NCI-H526 (cell line): ENCODE data around the gene GPR139.

Experiments used
- DNase-seq, 2 experiments: peaks; one replicate each; lab custom pipeline; 2025; lab: John Stamatoyannopoulos, UW

Gene GPR139

DNA sequence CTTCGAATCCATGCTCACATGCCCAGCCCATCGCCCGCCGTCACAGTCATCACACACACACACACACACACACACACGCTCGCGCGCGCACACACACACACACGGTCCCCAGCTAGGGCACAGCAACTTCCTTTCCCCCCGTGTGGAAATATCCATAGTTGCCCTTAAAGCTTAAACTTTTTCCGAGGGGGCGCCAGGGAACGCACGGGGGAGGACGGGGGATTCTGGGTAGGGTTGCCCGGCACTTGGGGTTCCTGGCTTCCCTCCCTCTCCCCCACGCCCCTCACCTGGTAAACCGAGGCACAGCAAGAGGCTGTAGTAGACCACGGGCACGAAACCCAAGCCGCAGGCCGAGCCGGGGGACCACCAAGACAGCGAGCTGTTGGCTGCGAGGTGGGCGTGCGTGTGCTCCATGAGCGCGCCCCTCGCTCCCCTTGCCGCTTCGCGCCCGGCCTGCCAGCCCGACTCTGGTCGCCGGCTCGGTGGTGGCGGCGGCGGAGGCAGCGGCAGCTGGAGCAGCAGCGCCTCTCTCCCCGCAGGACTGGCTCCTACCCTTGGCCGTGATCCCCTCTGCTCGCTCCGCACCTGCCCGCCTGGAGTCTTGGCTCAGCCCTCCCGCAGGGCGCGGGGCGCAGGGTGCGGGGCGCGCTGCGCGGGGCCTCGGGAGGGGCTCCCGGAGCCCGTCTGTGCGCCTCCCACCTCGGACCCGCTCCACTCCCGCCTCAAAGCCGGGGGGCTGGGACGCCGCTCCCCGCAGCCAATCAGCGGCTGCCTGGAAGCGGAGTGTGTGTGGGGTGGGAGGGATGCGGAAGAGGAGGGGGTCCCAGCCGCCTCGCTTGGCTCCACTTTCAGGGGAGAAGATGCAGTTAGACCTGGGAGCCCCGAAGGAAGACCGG, at the start of gene GPR139:
Gene GPR139, minus strand, starts transcription at position 688 of the 896 bp plus-strand sequence. Its CDS starts 274 bp downstream, at position 414.
- DNase-seq, result no peak

DNA sequence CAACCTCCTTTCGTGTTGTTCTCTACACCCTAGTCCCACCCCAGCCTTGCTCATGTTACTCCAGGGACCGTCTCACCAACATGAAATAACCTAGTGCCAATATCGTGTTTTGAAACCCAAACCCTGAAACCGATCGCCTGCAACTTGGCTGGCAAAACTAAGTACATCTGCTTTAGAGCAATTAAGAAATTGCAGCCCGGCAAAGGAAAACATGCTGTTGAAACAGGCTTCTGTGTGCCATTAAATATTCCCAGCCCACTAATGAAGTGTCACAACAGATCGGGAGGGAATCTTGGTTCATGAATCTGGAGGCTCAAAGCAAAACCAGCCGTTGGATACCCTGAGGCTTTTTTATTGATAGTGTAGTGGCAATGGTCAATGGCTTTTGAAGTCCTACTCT, 48.3 kb upstream of the GPR139 start:
- no peak for DNase-seq

DNA sequence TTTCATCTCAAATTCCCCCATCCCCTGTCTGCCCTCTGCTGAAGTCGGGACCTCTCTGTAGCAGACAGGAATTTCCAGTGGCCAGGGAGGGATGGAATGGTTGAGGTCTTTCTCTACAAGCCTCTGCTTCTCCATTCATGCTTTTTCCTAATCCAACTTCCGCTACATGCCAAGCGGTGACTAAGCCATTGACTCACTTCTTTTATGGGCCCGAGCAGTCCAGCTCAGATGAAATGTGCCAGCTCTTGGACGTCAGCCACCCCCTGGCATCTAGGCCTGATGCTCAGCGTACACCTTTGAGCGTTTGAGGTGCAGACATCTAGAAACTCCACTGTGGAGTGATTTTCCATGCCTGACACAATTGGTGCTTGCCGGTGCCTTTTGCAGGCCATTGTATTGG, 40.7 kb upstream of the GPR139 start:
- no peak for DNase-seq

DNA sequence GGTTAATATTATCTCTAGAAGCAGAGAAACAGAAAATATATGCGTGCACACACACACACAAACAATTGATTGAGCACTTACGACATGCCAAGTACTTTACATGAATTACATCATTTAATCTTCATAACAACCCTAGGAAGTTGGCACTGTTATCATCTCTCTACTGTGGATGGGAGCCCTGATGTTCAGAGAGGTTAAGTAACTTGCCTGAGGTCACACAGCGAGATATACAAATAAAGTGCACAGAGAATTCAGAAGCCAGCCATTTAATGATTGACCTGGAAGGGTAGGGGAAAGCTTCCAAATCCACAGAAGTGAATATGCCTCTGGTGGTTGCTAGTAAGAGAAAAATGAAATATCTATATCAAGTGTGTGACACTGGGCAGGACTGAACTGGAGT, 37.5 kb upstream of the GPR139 start:
- DNase-seq, result no peak

DNA sequence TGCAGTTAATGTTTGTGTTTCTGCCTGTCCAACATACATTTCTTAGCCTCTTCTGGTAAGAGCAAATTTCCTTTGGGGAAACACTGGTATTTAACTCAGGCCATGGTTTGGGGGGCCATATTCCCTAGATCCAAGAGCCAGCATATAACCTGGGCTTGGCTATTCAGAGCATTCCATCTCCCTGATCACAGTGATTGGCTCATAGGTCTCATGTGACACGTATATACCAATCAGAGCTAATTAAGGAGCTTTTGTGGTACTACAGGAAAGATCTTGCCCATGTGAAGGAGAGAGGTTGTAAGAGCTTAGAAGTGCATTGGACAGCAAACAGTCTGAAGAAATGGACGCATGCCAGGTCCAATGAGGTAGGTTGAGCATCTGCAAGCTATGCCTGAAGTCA, 33.4 kb upstream of the GPR139 start:
- DNase-seq, result no peak

DNA sequence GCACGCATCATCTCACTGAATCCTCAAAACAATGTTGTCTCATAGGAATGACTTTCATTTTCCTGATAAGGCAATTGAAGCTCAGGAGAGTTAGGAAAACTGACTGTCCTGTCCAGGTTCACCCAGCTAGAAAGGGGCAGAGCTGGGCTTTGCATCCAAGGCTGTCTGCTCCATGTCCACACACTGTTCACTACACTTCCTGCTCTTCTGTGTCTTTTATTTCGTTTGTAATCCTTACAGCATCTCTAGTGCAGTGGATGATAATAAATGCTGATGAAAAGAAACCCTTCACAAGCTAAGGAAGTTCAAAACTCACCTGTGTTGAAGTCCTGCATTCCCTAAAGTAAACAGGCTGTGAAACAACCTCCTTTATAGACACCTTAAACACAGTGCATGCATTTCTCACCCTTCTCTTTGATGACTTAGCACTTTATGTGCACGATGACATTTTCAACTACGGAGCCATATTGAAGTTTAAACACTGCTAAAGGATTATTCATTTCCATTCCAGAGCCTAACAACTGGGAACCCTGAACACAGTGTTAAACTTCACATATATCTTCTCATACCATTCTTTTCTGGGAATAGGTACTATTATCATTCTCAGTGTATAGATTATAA, 31.0 kb upstream of the GPR139 start:
- DNase-seq, result no peak

DNA sequence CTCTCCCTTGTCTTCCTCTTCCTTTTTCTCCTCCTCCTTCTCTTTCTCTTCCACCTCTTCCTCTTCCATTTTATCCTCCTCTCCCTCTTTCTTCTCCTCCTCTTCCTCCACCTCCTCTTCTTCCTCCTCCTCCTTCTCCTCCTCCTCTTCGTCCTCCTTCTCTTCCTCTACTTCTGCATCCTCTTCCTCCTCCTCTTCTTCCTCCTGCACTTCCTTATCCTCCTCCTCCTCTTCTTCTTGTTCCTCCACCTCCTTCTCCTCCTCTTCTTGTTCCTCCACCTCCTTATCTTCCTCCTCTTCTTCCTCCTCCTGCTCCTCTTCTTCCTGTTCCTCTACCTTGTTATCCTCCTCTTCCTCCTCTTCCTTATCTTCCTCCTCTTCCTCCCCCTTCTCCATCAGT, 28.8 kb upstream of the GPR139 start:
- DNase-seq, result no peak

DNA sequence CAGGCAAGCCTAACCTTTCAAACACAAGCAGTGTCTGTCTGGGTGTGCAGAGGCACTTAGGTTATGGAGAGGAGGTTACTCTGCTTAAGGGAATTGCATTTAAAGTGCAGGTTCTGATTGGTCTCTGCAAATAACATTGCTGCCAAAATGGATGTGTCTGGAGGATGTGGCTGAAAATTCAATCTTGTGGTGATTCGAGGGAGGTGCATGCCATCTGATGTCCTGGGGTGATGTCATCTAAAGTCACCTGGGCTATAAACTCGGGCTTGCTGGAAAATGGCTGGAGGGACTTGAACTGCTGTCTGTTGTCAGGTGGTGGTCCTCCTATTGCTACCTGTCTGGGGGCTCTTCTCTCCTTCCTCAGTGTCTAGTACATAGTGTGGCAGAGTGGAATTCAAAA, 28.3 kb upstream of the GPR139 start:
- no peak for DNase-seq

DNA sequence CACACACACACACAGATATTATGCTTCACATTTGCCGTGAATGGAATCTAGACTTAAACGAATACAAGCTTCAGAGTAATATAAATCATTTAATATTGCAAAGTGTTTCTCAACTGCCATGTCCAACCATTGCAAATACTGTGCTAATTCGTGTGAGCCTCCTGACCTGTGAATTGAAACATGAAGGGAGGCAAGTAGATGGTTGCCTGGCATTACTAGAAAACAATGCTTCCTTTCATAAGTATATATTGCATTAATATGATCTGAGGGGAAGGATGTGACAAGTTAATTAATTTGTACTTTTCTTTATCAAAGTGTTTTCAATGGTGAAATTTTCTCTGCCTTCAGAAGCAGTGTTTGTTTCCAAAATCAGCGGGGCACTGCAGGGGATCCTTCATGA, 25.7 kb upstream of the GPR139 start:
- DNase-seq, result no peak

DNA sequence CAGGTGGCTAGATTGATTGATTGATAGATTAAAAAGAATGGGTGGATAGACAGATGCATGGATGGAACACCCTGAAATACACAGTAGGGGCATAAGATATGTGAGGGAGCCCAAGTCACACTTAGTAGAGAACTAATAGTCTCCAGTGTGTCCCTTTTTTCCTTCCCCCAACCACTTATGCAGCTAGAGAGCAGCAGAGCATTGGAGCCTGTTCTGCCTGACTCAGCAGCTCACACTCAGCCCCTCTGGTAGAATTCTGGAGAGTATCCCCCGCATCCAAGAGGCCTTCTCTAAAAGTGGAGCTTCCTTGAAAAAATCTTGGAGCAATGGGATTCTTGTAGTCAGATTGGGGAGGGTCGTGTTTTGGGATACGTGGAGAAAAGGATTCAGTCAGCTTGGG, 20.5 kb upstream of the GPR139 start:
- no peak for DNase-seq

DNA sequence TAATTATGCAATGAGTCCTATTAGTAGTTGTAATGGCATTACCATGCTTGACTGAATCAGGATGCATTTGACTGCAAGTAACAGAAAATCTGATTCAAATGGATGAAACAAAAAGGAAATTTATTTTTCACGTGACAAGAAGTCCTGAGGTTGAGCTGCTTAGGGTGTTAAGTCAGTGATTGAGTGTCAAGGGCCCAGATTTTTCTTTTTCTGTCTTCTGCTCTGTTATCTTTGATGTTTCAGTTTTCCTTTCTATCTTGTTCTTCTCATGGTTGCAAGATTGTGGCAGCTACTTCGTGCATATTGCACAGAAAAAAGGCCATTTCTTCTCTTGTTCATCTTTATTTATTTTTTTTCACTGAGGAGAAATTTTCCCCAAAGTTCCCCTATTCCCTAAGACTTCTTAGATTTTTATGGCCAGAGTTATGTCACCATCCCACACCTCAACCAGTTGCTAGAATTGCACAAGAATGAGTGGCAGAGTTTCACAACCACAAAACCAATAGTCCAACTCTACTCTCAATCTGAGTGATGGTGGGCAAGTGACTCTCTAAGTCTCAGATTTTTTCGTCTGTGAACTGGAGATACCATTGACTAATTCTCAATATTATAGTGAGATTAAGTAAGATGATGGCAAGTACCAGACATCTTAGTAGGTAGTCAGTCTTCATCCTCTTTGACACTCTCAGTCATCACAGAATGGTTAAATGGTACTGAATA, 15.7 kb upstream of the GPR139 start:
- DNase-seq, result no peak

DNA sequence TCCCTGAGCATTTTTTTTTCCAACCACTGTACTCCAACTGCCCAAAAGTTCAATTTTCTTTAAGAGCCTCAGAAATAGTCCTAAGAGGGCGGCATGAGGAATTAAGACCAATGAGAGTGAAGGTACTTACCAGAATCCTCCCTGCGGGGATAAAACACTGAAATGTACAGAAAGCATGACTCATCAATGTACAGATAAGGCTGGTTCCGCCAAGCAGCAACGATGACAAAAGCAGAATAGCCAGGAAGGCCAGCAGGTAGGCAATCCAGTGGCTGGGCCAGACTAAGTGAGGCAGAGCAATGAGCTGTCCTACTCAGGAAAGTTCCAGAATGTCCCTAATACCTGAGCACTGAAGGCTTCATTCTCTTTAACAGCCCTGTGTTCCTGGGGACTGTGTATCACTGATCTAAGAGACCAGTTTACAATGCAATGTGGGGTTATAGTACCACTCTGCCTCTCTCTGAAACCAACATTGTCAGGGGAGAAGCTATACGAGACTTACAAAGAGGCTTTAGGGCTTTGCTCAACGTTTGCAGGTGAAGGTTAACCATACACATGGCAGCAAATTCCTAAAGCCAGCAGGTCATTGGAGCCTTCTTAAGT, 11.0 kb upstream of the GPR139 start:
- DNase-seq, result no peak

DNA sequence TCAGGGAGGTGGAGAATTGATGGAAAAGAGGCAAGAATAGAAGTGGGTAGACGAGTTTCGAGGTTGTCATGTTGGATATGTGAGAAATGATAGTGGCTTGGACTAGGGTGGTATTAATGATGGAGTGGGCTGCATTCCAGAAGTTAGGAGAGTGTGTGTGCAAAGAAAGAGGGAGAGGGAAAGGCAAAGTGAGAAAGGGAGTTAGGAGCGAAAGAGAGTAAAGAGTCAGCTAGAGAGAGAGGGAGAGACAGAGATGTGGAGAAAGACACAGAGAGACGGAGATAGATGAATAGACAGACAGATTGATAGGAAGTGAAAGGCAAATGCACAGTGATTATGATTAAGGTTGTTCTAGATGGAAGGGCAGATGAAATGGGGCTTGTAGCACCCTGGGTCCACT, 5.4 kb upstream of the GPR139 start:
- no peak for DNase-seq

DNA sequence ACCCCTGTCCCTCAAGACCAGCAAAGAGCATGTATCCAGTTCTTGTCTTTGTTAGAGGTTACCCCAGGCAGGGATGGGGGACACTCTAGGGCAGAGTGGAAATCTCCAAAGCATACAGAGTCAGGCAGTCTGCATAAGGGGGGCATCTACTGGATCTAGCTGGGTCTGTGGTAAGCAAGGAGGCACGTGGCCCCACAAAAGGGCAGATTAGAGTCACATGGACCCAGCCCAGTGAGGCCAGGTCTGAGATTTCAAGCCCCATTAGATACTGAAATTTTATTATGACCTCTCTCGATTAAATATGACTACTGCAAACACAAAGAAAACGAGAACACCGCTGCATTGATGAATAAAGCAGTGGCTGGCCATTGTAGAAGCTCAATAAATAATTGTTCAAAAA, 1.6 kb upstream of the GPR139 start:
- no peak for DNase-seq

DNA sequence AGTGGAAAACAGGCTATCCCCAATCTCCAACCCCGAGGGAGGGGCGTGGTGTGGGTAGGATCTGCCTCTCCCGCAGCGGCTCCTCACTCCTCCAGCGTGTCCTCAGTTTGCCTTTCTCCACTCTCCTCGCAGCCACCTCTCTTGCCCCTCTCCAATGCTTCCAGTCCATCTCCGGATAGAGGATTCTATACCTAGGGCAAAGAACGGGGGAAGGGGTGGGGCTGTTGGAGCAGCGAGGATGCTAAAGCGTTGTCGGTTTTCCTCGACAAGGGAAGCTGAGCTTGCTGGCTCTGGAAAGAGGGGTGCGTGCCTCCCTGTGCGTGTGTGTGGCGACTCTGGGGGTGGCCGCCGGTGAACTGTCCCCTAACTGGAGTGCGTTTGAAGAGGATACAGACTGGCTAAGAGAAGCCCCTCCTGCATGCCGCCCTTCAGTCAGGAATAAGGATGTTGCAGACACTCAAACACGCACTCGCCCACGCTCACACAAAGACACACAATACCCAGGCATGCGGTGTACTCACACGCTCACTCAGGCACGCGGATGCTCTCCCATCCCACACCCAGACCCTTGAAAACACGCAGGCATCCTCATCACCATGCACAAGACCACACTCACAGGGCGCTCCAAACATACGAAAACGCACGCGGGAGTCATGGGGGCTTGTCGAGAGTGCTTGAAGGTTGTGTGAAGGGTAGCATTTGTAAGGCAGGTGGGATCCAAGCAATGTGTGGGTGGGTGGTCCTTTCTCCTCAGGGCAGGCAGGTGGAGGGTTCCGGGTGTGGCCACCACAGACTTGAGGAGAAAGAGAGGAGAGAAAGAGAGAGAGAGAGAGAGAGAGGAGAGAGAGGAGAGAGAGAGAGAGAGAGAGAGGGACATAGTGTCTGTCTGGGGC, 655 bp upstream of the GPR139 start:
- no peak for DNase-seq

DNA sequence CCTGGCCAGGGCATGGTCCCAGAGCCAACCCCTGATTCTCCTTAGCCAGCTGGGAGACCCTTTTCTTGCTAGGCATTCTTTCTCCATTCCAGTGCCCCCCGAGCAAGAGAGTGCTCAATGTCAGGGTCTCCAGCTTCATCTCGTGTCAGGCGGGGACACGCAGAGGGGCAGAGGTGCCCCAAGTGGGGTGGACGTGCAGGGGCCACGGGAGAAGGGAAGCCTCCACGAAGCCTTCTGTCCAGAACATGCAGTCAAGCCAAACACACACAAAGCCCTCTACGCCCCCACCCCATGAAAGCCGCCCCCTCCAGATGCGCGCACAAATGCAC, 852 bp downstream of the GPR139 start:
- DNase-seq, result no peak

DNA sequence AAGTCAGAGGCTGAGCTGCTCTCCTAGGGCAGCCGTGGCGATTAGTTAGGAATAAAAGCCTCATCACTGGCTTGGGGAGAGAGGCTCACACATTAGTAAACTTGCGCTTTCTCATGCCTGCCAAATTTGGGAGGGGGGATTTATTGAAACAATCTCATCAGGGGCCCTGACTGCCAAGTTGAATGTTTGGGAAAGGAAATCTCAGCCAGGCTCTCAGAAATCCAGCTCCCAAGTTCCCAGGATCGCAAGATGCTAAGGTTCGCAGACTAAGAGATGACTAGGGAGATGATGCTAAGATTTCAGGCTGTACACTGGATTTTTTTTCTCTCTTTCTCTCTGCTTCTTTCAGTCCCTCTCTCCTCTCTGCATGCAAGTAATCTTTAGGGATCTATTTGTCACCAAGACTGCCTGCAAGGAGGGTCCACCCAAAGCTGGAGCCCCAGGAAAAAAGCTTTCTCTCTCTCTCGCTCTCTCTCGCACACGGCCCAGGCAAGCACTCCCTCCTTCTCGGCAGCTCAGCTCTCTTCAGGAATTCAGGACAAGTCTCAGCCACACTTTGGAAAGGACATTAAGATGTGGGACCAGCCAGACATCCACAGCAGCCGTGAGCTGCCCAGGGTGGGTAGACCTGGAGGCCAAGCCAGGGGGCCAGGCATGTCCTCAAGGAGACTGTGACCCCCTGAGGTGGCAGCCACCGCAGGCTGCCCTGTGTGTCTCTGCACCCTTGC, 1.4 kb downstream of the GPR139 start:
- DNase-seq, result no peak

DNA sequence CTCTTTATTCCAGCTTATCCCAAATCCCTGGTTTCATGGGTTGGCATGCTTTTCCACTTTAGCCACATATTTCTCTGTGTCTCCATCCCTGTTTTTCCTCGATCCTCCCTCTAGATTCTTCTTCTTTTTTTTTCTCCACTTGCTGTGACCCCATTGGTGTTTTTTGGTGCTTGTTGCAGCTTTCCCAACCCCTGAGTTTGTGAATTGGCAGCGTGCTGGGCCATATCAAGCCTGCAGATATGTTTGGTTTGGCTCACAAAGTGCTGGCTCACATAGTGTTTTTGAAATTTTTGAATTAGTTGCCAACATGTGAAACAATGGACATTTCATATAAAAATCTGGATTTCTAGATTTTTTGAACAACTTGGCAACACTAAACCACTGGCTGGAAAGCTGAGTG, 8.8 kb downstream of the GPR139 start:
- DNase-seq, result no peak

DNA sequence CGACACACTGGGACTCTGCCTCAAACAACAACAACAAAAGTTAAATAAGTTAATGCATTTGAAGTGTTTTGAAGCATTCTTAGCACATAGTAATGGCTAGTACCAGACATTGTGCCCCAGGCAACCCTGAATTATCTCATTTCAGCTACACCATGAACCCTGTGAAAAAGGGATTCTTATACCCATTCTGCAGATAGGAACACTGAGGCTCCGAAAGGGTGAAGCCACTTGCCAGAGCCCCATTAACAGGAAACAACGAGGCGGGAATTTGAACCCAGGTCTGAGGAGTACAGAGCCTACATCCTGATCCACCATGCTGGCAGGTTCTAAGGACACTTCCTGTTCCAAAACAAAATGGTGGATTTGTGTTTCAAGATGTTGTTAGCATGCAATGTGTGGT, 9.2 kb downstream of the GPR139 start:
- DNase-seq, result no peak

DNA sequence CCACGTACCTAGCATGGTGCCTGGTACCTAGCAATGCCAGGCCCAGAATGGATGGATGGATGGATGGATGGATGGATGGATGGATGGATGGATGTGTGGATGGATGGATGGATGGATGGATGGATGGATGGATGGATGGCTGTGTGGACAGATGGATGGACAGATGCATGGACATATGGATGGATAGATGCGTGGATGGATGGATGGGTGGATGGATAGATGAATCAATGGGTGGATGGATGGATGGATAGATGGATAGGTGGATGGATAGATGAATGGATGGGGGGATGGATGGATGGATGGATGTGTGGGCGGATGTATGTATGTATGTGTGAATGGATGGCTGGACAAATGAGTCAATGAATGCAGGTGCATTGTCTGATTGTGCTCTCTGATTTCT, 12.6 kb downstream of the GPR139 start:
- DNase-seq, result no peak

DNA sequence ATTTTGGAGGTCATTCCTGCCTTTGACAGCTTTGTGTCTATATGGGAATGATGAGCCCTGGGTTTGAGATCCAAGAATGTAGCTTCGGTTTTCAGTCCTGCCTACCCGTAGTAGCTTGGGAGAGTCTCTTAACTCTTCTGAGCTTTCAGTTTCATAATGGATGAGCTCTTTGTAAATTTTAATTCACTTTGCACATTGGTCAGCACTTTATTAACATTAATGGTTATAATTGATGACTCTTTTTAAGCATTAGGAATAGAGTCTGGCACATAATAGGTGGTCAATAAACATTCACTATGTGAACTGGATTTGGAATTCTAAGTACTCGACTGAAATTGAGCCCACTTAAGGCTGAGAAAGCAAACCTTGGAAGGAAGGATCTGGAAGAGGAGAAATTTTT, 17.3 kb downstream of the GPR139 start:
- DNase-seq, result no peak
